Karpas-422 (cell line): ENCODE measurements around the gene PDX1. TPM values are rescaled to one million over a fixed set of nuclear protein-coding genes. Genes with fewer than 3 reads are reported as not detected.

Source experiments
- DNase-seq: peaks from one replicate; pipeline ENCODE4 v3.0.0-alpha.2; 2015
- H2AFZ ChIP-seq: fragments of 200-600 bp; sonication (generic); 2 replicates; pipeline ENCODE4 v1.6.1; 2014; ENCODE audit warnings: antibody characterized with exemption, low read length, mixed read lengths
- H3K27ac ChIP-seq: fragments of 200-600 bp; sonication (generic); 2 replicates; pipeline ENCODE4 v1.5.1; 2014; ENCODE audit warnings: mild to moderate bottlenecking, low read length, moderate library complexity
- H3K27me3 ChIP-seq: fragments of 200-600 bp; sonication (generic); 2 replicates; pipeline ENCODE4 v1.6.1; 2014; ENCODE audit warnings: low read length, mixed read lengths
- H3K36me3 ChIP-seq: fragments of 200-600 bp; sonication (generic); 2 replicates; pipeline ENCODE4 v1.6.1; 2014; ENCODE audit warnings: low read length, mixed read lengths; ENCODE audit not compliant: insufficient read depth
- H3K4me1 ChIP-seq: fragments of 200-600 bp; sonication (generic); 2 replicates; pipeline ENCODE4 v1.6.1; 2014; ENCODE audit warnings: mild to moderate bottlenecking, low read length, mixed read lengths
- H3K4me2 ChIP-seq: fragments of 200-600 bp; sonication (generic); 2 replicates; pipeline ENCODE4 v1.6.1; 2014; ENCODE audit warnings: low read length, low read depth, mild to moderate bottlenecking; ENCODE audit not compliant: poor library complexity, severe bottlenecking
- H3K4me3 ChIP-seq: fragments of 200-600 bp; sonication (generic); 2 replicates; pipeline ENCODE4 v1.5.1; 2014; ENCODE audit warnings: mild to moderate bottlenecking, antibody characterized with exemption, low read length, mixed read lengths
- H3K79me2 ChIP-seq: fragments of 200-600 bp; sonication (generic); 2 replicates; pipeline ENCODE4 v1.6.1; 2014; ENCODE audit warnings: mild to moderate bottlenecking, low read length, mixed read lengths
- H3K9ac ChIP-seq: fragments of 200-600 bp; sonication (generic); 2 replicates; pipeline ENCODE4 v1.6.0; 2014; ENCODE audit warnings: low read length
- H3K9me2 ChIP-seq: fragments of 200-600 bp; sonication (generic), shearing (Covaris generic); replicated peaks from 2 replicates; pipeline ENCODE4 v1.6.0; 2014; ENCODE audit warnings: mild to moderate bottlenecking, low read length, moderate library complexity; ENCODE audit not compliant: insufficient read depth
- H3K9me3 ChIP-seq: fragments of 300-700, 200-600 bp; sonication (generic); 2 replicates; pipeline ENCODE4 v1.6.1; 2014; ENCODE audit warnings: low read length, mixed read lengths
- H4K20me1 ChIP-seq: fragments of 200-600 bp; sonication (generic); 2 replicates; pipeline ENCODE4 v1.6.1; 2014; ENCODE audit warnings: mild to moderate bottlenecking, antibody characterized with exemption, low read length, low read depth; ENCODE audit not compliant: insufficient read depth
- total RNA-seq: library from RNA; depleted of rRNA; stranded (reverse); fragments of >200 nt; shearing (Covaris generic); gene quantifications from 2 replicates; pipeline ENCODE4 v1.2.3, GENCODE V29; 2014; ENCODE audit warnings: low replicate concordance

PDX1 gene
- total RNA-seq, 1 experiment from 2014 or later, result not detected

DNA sequence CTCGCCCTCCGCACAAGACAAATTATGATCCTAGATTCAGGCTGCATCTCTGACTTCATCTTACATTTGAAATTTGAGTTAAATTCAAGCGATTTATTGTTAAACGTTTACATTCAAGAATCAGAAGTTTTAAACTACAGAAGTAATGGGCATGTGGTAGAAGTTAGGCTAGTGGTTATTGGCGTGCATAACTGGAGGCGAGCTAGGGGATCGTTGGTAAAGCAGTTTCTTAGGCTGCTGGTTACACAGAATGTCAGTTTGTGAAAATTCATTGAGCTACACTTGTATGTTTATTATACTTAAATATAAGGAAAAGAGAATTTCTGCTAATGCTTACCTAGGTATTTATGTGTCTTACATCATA is 50.0 kb downstream of the PDX1 start:
- Histone ChIP-seq H3K4me3 (no peak overlapping the region), H3K9ac (no peak overlapping the region), H3K27ac (no peak overlapping the region), H3K9me3 (no peaks in the 10 kb centered on the region), H3K9me2 (no peaks in the 10 kb centered on the region), H4K20me1 (no peaks in the 10 kb centered on the region), H2AFZ (no peak overlapping the region), H3K27me3 (no peaks in the 10 kb centered on the region), H3K79me2 (no peaks in the 10 kb centered on the region), H3K4me1 (no peaks in the 10 kb centered on the region), H3K4me2 (no peak overlapping the region), H3K36me3 (no peaks in the 10 kb centered on the region)
- DNase-seq, result no peak

DNA sequence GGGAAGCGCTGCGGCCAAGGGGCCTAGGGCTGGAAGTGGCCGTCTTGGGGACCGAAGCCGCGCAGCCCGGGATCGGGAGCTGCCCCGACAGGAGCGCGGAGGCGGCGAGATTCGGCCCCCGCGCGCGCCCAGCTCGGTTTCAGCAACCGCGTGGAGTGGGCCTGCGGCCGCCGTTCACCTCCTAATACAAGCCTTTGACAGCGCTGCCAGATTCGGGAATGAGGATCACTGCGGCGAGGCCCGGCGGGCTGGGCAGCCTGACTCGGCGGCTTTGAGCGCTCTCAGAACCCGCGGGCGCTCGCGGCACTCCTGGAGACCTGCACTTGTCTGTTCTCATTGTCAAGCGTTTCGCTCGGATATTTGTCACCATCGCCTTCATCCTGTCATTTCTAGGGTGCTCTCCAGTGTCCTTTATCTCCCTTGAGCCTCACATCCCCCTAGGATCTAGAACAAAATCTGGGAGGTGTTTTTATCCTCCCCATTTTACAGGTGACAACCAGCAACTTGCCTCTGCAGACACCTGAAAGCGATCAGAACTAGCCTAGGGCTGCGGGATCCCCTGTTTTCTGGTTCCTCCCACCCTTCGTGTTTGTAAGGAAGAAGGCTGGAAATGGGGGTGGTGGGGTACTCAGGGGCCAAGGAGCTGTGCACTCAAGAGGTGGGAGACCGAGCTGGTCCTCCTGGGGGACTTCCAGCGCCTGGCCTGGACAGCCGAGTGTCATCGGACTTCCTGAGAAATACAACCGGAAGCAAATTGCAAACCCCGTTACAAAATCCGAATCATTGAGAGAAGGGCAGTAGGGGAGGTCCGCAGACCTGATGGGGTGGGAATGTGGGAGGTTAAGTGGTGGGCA is 50.8 kb downstream of the PDX1 start:
- Histone ChIP-seq H4K20me1 (no peaks in the 10 kb centered on the region), H3K27ac (no peak overlapping the region), H3K4me3 (no peak overlapping the region), H3K36me3 (no peaks in the 10 kb centered on the region), H3K9ac (no peak overlapping the region), H3K79me2 (no peaks in the 10 kb centered on the region), H3K4me1 (no peaks in the 10 kb centered on the region), H2AFZ (no peak overlapping the region), H3K9me3 (no peaks in the 10 kb centered on the region), H3K4me2 (no peak overlapping the region), H3K9me2 (no peaks in the 10 kb centered on the region), H3K27me3 (no peaks in the 10 kb centered on the region)
- DNase-seq, result no peak

- no peaks in the 10 kb centered on the region for H3K27me3 ChIP-seq
- no peaks in the 10 kb centered on the region for H3K4me1 ChIP-seq
- H4K20me1 ChIP-seq, result no peaks in the 10 kb centered on the region
- H3K9ac ChIP-seq, result no peak overlapping the region
- no peaks in the 10 kb centered on the region for H3K9me2 ChIP-seq
- H3K79me2 ChIP-seq, result no peaks in the 10 kb centered on the region
- no peak overlapping the region for H2AFZ ChIP-seq
- H3K9me3 ChIP-seq, result no peaks in the 10 kb centered on the region
- no peak overlapping the region for H3K27ac ChIP-seq
- DNase-seq, result no peak
- no peak overlapping the region for H3K4me2 ChIP-seq
- H3K4me3 ChIP-seq, result no peak overlapping the region
- no peaks in the 10 kb centered on the region for H3K36me3 ChIP-seq
These were observed 51.4 kb downstream of the PDX1 start for GRCh38 chr13:27971236-27971645.

GRCh38 chr13:27971776-27972477 is 52.1 kb downstream of the PDX1 start:
- Histone ChIP-seq H3K9me3 (no peaks in the 10 kb centered on the region), H3K9me2 (no peaks in the 10 kb centered on the region), H3K9ac (no peak overlapping the region), H4K20me1 (no peaks in the 10 kb centered on the region), H3K4me2 (no peak overlapping the region), H3K4me3 (no peak overlapping the region), H3K79me2 (no peaks in the 10 kb centered on the region), H3K27ac (no peak overlapping the region), H2AFZ (no peak overlapping the region), H3K36me3 (no peaks in the 10 kb centered on the region), H3K27me3 (no peaks in the 10 kb centered on the region), H3K4me1 (no peaks in the 10 kb centered on the region)
- peak; percentile 22 for DNase-seq

- Histone ChIP-seq H3K36me3 (no peaks in the 10 kb centered on the region), H3K79me2 (no peaks in the 10 kb centered on the region), H4K20me1 (no peaks in the 10 kb centered on the region), H3K9me3 (no peaks in the 10 kb centered on the region), H3K9me2 (no peaks in the 10 kb centered on the region), H3K4me3 (no peak overlapping the region), H3K4me2 (no peak overlapping the region), H3K27me3 (no peaks in the 10 kb centered on the region), H3K4me1 (no peaks in the 10 kb centered on the region), H2AFZ (no peak overlapping the region), H3K27ac (no peak overlapping the region), H3K9ac (no peak overlapping the region)
- no peak for DNase-seq
These were observed 52.6 kb downstream of the PDX1 start for GRCh38 chr13:27972478-27972820.

DNA sequence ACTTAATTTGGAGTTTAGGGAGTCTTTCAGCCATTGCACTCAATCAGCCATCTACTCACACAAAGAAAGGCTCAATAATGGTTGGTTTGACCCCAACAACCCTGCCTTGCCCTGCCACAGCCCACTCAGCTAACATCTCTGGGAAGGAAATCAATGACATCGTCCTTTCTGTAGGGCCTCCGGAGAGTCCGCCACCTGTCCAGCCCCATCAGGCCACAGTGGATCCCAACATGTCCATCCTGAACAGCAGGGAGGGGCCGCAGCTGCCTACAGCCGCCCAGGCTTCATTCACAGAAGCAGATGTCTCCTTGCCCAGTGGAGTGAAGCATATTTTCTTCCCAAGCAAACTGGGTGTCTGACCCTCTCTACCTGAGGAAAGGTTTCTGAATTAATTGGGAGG is 53.5 kb downstream of the PDX1 start:
- peak; percentile 2 for DNase-seq
- Histone ChIP-seq H3K4me2 (no peak overlapping the region), H3K79me2 (no peaks in the 10 kb centered on the region), H3K9me2 (no peaks in the 10 kb centered on the region), H3K36me3 (no peaks in the 10 kb centered on the region), H3K4me1 (no peaks in the 10 kb centered on the region), H3K27ac (no peak overlapping the region), H4K20me1 (no peaks in the 10 kb centered on the region), H3K4me3 (no peak overlapping the region), H3K27me3 (no peaks in the 10 kb centered on the region), H3K9ac (no peak overlapping the region), H3K9me3 (no peaks in the 10 kb centered on the region), H2AFZ (no peak overlapping the region)

- no peaks in the 10 kb centered on the region for H3K27me3 ChIP-seq
- H3K9me2 ChIP-seq, result no peaks in the 10 kb centered on the region
- no peak overlapping the region for H3K27ac ChIP-seq
- no peaks in the 10 kb centered on the region for H3K36me3 ChIP-seq
- H2AFZ ChIP-seq, result no peak overlapping the region
- DNase-seq, result peak; percentile 4
- no peaks in the 10 kb centered on the region for H3K9me3 ChIP-seq
- no peak overlapping the region for H3K4me3 ChIP-seq
- no peaks in the 10 kb centered on the region for H3K4me1 ChIP-seq
- no peaks in the 10 kb centered on the region for H3K79me2 ChIP-seq
- H3K4me2 ChIP-seq, result no peak overlapping the region
- no peak overlapping the region for H3K9ac ChIP-seq
- H4K20me1 ChIP-seq, result no peaks in the 10 kb centered on the region
These were observed 54.3 kb downstream of the PDX1 start for GRCh38 chr13:27973961-27974662.
